Cardiac muscle cell (in vitro differentiated cells and primary cell): ENCODE results near the gene PTPN12. TPM values are rescaled to one million over a fixed set of nuclear protein-coding genes. Genes with fewer than 3 reads are reported as not detected.

Experiments used
- DNase-seq, 2 donors: peaks; one replicate each; pipeline versions ENCODE4 v3.0.0 to v3.0.0-alpha.2; 2010 to 2017; ENCODE audit warnings: low read depth in 1 of 2, low spot score in 1 of 2
- H3K27ac ChIP-seq: fragments of 200-600 bp; sonication (generic); 2 replicates; pipeline ENCODE4 v1.5.1; 2016
- H3K27me3 ChIP-seq: fragments of 200-600 bp; sonication (generic); 2 replicates; pipeline ENCODE4 v1.6.0; 2016; ENCODE audit warnings: control low read depth
- H3K36me3 ChIP-seq: fragments of 200-600 bp; sonication (generic); 2 replicates; pipeline ENCODE4 v1.5.1; 2016; ENCODE audit warnings: control low read depth
- H3K4me1 ChIP-seq: fragments of 200-600 bp; sonication (generic); 2 replicates; pipeline ENCODE4 v1.8.1; 2017; ENCODE audit warnings: low read depth, mild to moderate bottlenecking, mixed run types
- H3K4me3 ChIP-seq: fragments of 200-600 bp; sonication (generic); 2 replicates; pipeline ENCODE4 v1.5.1; 2016; ENCODE audit warnings: mild to moderate bottlenecking
- H3K9me3 ChIP-seq: fragments of 200-600 bp; sonication (generic); 2 replicates; pipeline ENCODE4 v1.5.1; 2017; ENCODE audit warnings: low read depth, mild to moderate bottlenecking, control low read depth
- CTCF ChIP-seq: IDR thresholded peaks from 2 replicates; pipeline ENCODE4 v1.5.1; 2012; ENCODE audit warnings: low read depth, mild to moderate bottlenecking, low read length
- polyA plus RNA-seq: library from polyadenylated mRNA; unstranded; fragments of >200 nt; fragmentation: Nextera tagmentation; extraction: Ambion mirVana; gene quantifications from 2 replicates; pipeline ENCODE4 v1.2.1, GENCODE V29; 2016
- total RNA-seq: library from RNA; depleted of rRNA; stranded (reverse); fragments of >200 nt; gene quantifications from 2 replicates; pipeline ENCODE4 v1.2.3, GENCODE V29; 2016

PTPN12 gene
- total and polyA plus RNA-seq, 2 experiments from 2014 or later = 13.4 to 19.3 TPM

DNA sequence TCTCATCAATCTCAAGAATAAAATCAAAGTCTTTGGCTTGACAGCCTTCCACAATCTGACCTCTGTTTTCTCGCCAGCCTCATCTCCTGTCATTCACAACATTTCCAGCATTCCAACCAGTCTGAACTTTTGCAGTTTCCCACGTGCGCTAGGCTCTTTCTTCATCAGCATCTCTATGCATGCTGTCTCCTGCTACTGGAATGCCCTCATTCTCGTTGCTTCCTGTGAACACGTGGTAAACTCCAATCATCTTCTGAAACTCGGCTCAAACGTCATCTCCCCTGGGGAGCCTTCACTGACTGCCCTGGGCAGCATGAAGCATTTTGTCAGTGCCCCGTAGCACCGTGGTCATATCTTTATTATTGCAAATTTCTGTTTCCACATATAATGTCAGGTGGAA, 146.9 kb downstream of the PTPN12 start:
- no peak for TF ChIP-seq CTCF
- Histone ChIP-seq H3K4me1 (peaks cover 5% of the 10 kb centered on the region), H3K9me3 (no peaks in the 10 kb centered on the region), H3K4me3 (no peak overlapping the region), H3K27me3 (no peaks in the 10 kb centered on the region), H3K27ac (peak overlapping the region; percentile 53), H3K36me3 (peaks cover 14% of the 10 kb centered on the region)
- DNase-seq = peak; percentile 18 to 93

DNA sequence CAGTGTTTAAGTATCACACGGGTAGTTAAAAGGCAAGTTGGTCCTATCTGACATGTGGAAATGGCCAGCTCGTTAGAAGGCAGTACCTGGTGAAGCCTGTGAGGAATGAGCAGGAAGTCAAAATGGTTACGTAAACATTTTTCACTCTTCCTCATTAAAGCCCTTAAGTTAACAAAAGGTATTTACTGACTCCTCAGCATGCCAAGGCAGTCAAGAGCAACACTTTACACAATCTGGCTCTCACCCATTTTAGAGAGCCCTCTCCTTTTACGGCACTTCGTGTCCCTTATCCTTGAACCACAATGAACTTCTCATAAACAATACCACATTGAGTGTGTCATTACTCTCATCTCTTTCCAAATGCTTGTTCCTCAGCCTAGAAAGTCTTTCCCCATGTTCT, 148.1 kb downstream of the PTPN12 start:
- Histone ChIP-seq H3K27ac (peak overlapping the region; percentile 53), H3K9me3 (no peaks in the 10 kb centered on the region), H3K36me3 (peaks cover 14% of the 10 kb centered on the region), H3K27me3 (no peaks in the 10 kb centered on the region), H3K4me3 (no peak overlapping the region), H3K4me1 (peaks cover 5% of the 10 kb centered on the region)
- DNase-seq = peak in 1 of 2 donors; percentile 51
- no peak for TF ChIP-seq CTCF

DNA sequence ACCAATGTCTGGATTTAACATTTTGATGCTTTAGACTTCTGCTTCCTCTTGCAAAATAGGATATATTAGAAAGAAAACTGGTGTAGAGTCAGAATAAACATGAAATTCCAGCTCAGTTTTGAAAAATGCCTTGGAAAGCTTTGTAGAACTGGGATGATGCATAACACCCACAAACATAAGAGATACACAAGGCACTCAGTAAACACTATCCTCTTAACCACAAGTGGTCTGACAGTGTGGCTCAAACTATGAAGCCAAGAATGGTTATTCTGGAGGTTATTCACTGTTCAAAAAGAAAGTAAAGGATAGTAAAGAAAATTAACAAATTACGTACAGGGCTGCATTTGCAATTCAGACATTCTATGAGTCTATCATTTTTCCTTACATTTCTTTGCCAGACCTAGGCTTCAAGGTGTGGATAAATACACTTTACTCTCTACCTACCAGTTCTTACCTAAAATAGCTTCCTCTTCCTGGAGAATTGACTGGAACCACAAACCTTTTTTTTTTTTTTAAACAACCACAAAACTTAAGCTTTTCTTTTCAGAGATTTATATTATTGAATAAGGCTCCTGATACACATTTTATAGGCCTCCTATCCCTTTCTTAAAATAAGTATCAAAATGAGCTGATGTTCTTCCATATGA, 150.1 kb downstream of the PTPN12 start:
- Histone ChIP-seq H3K4me3 (no peak overlapping the region), H3K27me3 (no peaks in the 10 kb centered on the region), H3K9me3 (no peaks in the 10 kb centered on the region), H3K36me3 (peaks cover 14% of the 10 kb centered on the region), H3K27ac (no peak overlapping the region), H3K4me1 (peaks cover 5% of the 10 kb centered on the region)
- TF ChIP-seq CTCF = no peak
- DNase-seq = peak in 1 of 2 donors; percentile 34

- H3K4me1 ChIP-seq = peaks cover 5% of the 10 kb centered on the region
- H3K27ac ChIP-seq = no peak overlapping the region
- H3K27me3 ChIP-seq = no peaks in the 10 kb centered on the region
- no peak overlapping the region for H3K4me3 ChIP-seq
- TF ChIP-seq CTCF = no peak
- peaks cover 13% of the 10 kb centered on the region for H3K36me3 ChIP-seq
- DNase-seq = no peak
- H3K9me3 ChIP-seq = no peaks in the 10 kb centered on the region
Observed at GRCh38 chr7:77687747-77688144, 150.7 kb downstream of the PTPN12 start.

Other genes with a start within 250 kb of the PTPN12 start
- gene GSAP, start 120.9 kb upstream of the PTPN12 start, total RNA-seq = 0.67 and 3.0 TPM in 2 replicates
- 1.7 and 7.4 TPM in 2 replicates for gene GSAP, start 120.9 kb upstream of the PTPN12 start, polyA plus RNA-seq
- 13.6 and 24.6 TPM in 2 replicates for gene RSBN1L, start 159.2 kb downstream of the PTPN12 start, total RNA-seq
- gene RSBN1L, start 159.2 kb downstream of the PTPN12 start, polyA plus RNA-seq = 6.6 and 8.5 TPM in 2 replicates